Measurements from ENCODE around the gene PLEKHA6.

Gene PLEKHA6

GRCh38 chr1:204216880-204217647, 142.7 kb downstream of the PLEKHA6 start:
- DNase-seq: no peak

DNA sequence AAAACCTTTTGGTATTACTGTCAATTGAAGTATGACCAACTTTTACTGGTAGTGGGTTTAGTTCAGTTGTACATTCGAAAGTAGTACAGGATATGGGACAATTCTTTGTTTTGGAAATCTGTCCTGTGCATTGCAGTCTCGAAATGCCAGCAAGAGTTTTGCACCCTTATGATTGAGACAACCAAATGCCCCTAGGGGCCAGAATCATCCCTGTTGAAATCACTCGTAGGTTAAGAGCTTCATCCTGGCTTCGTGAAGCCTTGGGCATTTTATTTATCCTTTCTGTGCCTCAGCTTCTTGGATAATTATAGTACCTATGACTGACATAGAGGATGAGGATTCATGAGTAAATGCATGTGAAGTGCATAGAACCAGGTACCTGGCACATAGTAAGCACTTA, 143.5 kb downstream of the PLEKHA6 start:
- no peak for DNase-seq

GRCh38 chr1:204213668-204214662, 145.8 kb downstream of the PLEKHA6 start, which contains the start of gene GOLT1A:
TSS of gene GOLT1A (minus strand) at chr1:204213988. CDS start at chr1:204213906, 82 bp downstream.
- peak in 36 of 51 donors; percentile 20 to 74 (median 49) for DNase-seq

DNA sequence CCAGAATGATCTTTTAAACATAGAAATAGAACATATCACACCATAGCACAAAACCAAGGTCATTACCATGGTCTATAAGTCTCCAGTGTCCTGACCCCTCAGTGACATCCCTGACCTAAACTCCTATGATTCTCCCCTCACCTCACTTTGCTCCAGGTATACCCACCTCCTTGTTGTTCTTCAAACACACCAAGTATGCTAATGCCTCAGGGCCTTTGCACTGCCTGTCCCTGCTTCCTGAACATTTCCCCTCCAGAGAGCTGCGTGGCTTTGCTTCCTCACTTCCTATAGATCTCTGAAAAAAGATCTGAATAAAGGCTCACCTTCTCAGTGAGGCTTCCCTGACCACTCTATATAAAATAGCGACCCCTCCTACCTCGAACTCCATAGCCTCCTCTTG, 147.0 kb downstream of the PLEKHA6 start:
- DNase-seq: no peak

DNA sequence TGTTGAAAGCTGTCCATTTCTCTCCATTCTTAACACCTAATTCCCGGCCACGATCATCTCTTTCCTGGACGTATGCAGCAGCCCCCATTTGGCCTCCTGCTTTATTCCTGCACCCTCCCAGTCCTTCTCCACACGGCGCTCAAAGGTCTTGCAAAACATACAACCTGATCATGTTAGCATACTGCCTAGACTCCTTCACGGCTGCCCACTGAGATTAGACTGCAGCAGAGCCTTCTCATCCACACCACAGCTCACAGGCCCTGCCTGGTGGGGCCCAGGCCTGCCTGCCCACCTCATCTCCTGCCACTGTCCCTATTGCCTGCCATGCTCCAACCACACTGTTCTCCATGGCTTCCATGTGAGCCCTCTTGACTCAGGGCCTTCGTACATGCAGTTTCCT, 148.7 kb downstream of the PLEKHA6 start:
- no peak for DNase-seq

DNA sequence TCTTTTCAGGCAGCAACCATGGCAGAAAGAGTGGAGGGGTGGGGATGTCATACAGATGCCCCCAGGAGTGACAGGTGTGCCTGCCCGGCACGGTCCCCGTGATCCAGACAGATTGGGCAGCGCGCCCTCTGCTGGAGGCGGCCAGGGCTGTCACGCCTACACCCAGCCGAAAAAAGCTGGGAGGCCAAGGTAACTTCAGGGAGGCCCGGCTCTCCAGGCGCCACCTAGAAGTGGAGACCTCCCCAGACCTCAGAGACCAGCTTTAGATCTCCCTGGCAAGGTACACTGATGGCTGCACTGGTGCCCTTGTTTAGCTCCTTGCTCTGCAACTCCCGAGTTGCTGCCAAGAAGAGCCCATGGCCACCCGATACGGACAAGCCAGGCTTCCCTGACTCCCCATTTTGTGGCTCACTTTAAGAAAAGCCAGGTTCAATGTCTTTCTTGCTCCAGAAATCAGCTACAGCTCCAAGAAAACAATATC, 152.6 kb downstream of the PLEKHA6 start:
- peak in 40 of 51 donors; percentile 6 to 75 (median 42) for DNase-seq

DNA sequence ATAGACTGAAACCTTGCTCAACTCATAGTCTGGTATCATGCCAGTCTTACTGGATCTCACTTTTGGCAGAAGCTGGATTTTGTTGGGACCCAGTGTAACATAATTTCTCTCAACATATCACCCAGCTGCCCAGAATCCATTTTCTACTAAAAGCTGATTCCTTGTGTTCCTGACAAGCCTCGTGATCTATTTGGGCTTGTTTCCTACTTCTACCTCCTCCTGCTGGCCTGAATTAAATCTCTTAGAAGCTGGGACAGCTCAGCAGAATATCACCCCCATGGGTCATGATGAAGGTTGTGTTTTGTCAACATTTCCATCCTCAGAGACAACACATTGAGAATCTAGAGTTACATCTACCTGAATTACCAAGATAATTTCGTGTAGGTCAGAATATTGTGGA, 153.6 kb downstream of the PLEKHA6 start:
- no peak for DNase-seq

GRCh38 chr1:204205486-204205885, 154.2 kb downstream of the PLEKHA6 start:
- no peak for DNase-seq

DNA sequence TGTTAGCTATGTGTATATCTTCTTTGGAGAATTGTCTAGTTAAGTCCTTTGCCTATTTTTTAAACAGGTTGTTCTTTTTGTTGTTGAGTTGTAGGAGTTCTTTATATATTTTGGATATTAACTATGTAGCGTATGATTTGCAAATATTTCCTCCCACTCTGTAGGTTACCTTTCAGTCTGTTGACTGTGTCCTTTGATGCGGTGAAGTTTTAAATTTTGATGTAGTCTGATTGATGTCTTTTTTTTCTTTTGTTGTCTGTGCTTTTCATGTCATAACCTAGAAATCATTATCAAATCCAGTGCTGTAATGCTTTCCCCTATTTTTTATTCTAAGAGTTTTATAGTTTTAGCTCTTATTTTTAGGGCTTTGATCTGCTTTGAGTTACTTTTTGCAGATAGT, 154.8 kb downstream of the PLEKHA6 start:
- DNase-seq: no peak

- no peak for DNase-seq
Measured at GRCh38 chr1:204203206-204203767, 156.4 kb downstream of the PLEKHA6 start.

DNA sequence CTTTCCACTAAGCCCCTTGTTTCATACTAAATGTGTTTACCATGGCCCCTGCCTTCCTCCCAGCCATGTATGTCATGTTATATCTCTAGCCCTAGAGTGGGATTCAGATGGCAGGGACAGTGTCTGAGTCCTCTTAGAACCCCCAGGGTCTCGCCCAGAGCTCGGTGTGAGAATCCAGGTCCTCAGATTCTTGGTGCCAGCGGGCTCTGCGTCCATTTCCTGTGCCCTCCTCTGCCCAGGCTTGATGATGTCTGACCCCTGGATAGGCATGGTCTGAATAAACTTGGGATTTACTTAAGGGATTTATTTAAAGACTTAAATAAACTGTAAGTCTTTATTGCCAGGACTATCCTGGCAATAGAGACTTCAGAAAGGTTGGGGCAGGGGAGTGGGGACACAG, 157.2 kb downstream of the PLEKHA6 start:
- DNase-seq: no peak

- no peak for DNase-seq
Measured at GRCh38 chr1:204201348-204202040, 158.2 kb downstream of the PLEKHA6 start.

GRCh38 chr1:204199579-204199978, 160.2 kb downstream of the PLEKHA6 start:
- no peak for DNase-seq

GRCh38 chr1:204198348-204199340, 161.1 kb downstream of the PLEKHA6 start:
- peak in 10 of 51 donors; percentile 2 to 24 (median 14) for DNase-seq

DNA sequence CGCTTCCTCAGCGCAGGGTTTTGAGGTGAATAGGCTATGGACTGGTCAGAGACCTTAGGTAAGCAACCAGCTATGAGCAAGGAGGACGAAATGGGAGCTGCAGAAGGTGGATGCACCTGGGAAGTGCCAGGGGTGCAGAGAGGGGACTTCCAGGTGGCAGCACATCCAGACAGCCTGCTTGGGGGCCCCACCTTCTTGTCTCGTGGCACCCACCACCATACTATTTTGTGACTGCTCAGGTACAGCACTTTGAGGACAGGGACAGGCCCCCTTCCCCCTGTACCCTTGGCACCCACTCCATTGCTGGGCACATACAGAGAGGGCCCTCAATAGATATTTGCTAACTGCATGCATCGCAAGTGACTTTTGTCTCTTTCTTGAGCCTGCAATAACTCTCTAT, 162.7 kb downstream of the PLEKHA6 start:
- no peak for DNase-seq

DNA sequence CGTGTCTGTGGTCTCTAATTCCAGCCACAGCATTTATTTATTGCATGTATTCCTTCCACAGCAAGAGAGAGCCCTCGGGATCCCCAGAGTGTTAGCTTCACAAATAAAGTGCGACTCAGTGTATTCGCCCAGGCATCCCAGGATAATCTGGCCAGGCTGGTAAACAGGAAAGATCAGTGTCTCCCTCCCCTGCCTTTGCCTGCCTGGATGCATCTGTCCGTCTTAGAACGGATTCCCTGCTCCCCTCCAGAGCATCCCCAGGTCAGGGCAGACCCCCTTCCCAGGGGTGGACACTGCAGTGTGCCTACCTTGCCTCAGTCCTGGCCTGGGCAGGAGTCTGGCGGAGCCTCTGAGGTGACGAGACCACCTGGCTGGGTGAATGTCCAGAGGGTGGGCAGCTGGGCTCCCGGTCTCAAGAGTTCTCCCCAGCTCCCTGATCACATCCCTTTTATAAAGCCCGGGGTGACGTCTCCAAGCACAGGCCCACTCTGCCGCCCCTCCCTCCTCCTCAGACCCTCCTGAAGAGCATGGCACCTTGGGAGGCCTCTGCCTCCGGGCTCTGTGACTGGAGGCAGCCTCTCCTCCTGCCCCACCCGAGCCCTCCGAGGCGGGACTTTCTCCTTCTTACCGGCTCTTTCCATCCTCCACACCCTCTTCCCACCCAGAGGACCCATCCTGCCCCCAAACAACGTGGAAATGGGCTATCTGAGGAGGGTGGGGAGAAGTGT, 163.5 kb downstream of the PLEKHA6 start, which contains the start of gene KISS1:
Gene KISS1 (minus strand): TSS at position 424 of the 728 bp plus-strand sequence. CDS start 3,615 bp downstream, outside the sequence.
- no peak for DNase-seq

DNA sequence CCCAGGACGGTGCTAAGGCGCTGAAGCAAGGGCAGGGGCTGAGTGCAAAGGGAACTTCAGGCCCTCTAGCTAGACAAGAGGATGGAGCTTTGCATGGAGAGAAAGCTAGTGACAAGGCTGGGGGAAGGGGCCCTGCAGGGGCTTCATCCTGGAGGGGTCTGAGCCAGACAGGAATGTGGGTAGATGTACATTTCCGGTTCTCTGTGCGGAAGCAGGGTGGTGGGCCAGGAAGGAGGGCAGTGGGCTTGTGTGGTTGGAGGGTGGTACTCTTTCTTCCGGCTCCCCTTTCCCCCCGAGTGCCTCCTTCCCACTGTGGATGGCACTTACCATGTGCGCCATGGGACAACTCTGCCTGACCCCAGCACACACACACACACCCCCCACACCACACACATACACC, 165.0 kb downstream of the PLEKHA6 start:
- DNase-seq: no peak

DNA sequence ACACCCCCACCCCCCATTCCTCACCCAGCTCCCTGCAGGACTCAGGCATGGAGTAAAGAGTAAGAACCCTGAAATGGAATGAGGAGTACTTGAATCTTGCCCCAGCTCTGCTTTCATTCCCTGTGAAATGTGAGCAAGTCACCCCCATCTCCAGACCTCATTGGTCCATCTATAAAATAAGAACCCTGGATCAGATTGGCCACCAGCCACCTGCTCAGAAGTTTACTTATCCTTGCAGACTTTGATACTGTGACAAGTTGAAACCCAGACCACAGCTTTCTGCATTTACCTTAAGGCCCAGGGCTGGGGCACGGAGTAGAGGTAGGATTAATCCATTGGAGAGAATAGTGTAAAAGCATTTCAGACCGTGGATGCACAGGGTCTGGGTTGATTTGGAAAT, 165.6 kb downstream of the PLEKHA6 start:
- DNase-seq: no peak

Measured in hypothalamus (tissue), 51 donors.